GM21529 (cell line): ENCODE data around the gene MIA.
"Not testable (repeated sequence)": the region's sequence is repeated elsewhere in the genome, so short reads cannot be mapped to it uniquely, and the experiment has no call there.

Experiments
- ATAC-seq: cut with Tn5 transposase; IDR thresholded peaks from one replicate; pipeline ENCODE4 v1.9.1; 2021; ENCODE audit not compliant: unreplicated experiment

Gene MIA

DNA sequence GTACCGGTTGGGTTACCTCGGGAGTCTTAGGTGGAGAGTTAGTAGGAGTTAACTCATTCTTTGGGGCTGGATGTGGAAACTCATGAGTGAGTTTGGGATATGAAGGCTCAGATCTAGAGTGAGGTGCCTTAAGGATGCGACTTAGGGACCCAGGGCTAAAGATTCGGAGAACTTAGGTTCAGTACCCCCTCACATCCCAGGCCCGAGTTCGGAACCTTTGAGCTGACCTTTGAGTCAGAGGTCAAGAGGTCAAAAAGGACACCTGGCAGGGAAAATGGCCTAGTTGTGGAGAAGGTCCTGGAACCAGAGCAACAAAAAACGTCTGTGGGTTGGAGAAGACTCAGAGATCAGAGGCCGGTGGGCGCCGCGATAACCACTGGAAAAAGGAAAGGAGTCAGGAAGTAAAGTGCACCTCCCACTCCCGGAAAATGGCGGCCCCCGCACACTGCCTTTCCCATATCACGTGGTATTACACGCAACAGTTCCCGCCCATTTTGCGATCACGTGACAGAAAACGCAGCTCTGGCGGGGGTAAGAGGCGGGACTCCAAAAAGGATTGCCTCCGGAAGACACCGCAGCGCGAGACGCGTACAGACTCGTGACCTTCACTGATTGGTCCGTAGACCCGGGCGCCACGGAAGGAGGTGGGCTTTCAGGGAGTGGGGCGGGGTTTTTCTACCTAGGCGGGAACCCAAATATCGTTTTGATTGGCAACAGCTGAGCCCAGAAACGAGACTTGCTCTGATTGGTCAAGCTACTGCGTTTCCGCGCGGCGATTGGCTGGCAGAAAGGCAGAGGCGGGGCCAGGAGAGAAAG is 25.1 kb upstream of the MIA start, which contains the start of gene ACTMAP:
Gene ACTMAP, minus strand, starts transcription at position 420 of the 816 bp plus-strand sequence. CDS start 674 bp downstream, outside the sequence.
- ATAC-seq: peak; percentile 76

DNA sequence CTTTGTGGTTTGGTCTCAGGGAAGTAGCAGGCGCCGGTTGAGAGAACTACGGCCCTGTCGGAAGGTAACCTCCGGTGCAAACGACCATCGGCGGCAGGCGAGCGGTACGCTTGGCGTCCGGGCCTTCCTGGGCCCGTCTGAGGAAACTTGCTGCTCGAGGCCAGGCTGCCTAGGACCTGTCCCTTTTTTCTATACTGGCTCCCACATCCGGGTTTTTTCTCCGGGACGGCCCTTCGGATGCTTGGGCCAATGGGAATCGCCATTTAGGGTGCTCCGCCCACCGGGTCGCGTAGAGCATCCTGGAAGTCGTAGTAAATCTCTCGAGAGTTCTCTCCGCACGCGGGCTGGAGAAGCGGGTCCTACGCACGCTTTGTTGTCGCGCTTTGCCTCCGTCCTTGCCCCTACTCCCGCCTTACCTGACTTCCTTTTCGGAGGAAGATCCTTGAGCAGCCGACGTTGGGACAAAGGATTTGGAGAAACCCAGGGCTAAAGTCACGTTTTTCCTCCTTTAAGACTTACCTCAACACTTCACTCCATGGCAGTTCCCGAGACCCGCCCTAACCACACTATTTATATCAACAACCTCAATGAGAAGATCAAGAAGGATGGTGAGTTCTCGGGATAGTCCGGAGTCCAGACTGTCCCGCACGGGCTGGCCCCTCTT is 24.3 kb upstream of the MIA start, which contains the start of gene SNRPA:
Gene SNRPA, plus strand, starts transcription at position 330 of the 664 bp plus-strand sequence. Its CDS starts 206 bp downstream, at position 536.
- peak; percentile 52 for ATAC-seq

DNA sequence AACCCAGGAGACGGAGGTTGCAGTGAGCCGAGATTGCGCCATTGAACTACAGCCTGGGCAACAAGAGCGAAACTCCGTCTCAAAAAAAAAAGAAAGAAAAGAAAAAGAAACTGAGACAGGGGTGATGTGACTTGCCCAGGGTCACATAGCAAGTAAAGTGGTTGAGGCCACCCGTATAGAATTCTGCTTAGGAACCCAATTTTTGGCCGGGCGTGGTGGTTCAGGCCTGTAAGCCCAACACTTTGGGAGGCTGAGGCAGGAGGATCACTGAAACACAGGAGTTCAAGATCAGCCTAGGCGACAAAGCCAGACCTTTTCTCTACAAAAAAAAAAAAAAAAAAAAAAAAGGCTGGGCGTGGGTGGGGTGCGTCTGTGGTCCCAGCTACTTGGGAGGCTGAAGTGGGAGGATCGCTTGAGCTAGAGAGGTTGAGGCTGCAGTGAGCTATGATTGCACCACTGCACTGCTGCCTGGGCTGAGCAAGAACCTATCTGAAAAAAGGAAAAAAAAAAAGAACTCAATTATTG is 23.0 kb upstream of the MIA start:
- ATAC-seq: no peak

DNA sequence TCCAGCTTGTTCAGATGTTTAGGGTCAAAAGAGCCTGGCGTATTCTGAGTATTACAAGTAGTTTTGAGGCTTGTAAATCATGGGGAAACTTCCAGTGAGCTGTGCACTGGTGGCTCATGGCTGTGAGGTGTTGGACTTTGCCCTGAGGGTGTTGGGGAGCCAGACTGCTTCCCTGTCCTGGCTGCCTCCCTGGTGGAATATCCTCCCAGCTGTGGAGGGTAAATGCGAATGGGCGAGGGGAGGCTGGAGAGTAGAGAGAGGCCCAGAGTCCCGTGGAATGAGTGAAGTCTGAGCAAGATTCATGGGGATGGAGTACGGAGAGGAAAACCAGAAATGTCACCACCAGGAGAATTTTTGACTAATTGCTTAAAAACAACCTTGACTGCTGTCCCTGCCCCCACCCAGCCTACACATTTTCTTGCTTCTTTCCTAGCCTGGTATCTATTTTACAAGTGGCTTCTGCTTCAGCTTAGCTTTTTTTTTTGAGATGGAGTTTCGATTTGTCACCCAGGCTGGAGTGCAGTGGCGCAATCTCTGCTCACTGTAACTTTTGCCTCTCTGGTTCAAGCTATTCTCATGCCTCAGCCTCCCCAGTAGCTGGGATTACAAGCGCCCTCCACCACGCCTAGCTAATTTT is 20.6 kb upstream of the MIA start:
- no peak for ATAC-seq

DNA sequence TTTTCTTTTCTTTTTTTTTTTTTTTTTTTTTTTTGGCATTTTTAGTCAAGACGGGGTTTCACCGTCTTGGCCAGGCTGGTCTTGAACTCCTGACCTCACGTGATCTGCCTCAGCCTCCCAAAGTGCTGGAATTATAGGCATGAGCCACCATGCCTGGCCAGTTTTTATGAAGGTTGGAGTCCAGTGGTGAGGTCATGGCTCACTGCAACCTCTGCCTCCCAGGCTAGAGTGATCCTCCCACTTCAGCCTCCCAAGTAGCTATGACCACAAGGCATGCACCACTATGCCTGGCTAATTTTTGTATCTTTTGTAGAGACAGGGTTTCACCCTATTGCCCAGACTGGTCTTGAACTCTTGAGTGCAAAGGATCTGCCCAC is 20.1 kb upstream of the MIA start:
- ATAC-seq: no peak

DNA sequence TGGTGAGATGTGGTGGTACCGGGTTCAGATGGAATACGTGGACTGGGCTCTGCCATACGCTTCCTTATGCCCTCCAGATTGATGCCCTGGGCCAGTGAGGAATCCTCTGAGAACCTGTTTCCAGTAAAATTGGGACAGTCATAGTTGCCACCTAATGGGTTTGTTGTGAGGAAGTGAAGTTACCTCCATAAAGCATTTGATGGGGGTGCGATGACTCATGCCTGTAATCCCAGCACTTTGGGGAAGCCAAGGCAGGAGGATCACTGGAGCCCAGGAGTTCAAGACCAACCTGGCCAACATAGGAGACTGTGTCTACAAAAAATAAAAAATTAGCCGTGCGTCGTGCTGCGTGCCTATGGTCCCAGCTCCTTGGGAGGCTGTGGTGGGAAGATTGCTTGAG is 19.5 kb upstream of the MIA start:
- ATAC-seq: no peak

DNA sequence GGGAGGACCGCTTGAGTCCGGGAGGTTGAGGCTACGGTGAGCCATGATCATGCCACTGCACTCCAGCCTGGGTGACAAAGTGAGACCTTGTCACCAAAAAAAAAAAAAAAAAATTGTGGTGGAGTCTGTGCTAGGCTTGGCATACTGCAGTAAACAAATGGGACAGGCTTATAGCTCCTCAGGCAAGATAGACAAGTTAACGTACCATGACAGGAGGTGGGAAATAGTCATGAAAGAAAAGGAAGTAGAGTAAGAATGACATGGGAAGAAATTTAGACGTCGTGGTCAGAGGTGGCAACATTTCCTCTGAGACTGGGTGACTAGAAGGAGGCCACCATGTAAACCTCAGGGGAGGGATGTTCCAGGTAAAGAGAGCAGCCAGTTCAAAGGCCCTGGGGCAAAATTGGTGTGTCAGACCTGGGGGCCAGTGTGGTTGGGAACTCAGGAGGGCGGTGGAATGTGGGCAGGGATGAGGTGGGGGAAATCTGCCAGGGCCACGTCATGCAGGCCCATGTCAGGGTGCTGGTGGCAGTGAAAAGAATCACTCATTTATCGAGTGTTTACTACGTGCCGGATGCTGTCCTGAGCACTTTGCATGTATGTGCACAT is 18.7 kb upstream of the MIA start:
- ATAC-seq: no peak

DNA sequence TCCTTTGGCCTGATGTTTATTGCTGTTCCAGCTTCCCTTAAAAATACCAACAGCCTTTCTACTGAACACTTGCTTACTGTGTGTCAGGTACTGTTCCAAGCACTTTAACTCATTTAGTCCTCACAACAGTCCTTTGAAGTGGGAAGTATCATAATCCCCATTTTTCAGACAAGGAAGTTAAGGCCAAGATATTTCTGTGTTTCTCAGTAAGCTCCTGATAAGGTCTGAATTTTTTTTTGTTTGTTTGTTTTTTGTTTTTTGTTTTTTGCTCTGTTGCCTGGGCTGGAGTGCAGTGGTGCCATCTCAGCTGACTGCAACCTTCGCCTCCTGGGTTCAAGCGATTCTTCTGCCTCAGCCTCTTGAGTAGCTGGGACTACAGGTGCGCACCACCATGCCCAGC is 16.8 kb upstream of the MIA start:
- no peak for ATAC-seq

DNA sequence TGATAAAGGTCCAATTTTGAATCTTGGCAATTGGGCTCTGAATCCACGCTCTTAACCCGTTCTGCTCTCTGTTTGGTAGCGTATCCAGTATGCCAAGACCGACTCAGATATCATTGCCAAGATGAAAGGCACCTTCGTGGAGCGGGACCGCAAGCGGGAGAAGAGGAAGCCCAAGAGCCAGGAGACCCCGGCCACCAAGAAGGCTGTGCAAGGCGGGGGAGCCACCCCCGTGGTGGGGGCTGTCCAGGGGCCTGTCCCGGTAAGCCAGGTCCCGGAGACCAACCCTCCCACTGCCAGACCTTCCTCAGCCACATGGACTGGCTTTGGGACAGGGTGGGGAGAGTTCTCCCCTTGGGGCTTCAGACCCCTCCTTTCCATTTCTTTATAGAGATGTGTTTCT is 16.0 kb upstream of the MIA start:
- no peak for ATAC-seq

DNA sequence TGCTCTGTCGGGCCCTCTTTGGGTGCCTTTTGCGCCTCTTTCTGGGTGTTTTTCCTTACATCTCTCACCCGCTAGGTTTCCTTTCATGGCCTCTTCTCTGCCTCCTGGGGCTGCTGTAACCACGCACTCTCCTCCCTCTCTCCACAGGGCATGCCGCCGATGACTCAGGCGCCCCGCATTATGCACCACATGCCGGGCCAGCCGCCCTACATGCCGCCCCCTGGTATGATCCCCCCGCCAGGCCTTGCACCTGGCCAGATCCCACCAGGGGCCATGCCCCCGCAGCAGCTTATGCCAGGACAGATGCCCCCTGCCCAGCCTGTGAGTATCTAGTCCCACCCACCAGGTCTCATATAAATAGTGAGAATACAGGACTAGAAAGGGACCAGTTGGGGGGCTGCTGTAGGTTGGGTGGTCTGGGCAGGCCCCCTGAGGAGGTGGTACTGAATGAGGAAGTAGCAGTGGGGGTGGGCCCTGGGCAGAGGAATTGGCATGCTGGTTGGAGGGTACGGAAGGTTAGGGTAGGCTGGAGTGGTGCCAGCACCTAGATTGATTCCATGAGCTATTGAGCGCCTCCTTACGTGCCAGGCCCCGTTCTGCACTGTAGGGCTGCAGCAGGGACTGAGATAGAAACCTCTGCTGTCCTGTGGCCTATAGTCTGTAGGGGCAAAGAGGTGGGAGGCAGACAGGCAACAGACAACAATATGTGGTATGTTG is 12.4 kb upstream of the MIA start:
- ATAC-seq: no peak

DNA sequence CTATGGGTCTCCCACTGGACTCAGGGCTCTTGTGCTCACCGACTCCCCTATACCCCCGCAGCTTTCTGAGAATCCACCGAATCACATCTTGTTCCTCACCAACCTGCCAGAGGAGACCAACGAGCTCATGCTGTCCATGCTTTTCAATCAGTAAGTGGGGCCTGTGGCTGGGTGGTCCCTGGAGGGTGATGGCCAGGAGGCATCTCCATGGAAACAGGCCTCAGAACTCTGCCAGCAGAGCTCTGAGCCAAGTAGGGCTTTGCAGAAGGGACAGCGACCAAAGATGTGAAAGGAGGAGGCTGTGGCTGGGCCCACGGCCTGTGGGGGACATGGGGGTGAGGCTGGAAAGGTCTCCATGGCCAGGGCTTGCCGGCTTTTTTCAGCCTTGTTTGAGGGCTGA is 11.8 kb upstream of the MIA start:
- ATAC-seq: no peak

DNA sequence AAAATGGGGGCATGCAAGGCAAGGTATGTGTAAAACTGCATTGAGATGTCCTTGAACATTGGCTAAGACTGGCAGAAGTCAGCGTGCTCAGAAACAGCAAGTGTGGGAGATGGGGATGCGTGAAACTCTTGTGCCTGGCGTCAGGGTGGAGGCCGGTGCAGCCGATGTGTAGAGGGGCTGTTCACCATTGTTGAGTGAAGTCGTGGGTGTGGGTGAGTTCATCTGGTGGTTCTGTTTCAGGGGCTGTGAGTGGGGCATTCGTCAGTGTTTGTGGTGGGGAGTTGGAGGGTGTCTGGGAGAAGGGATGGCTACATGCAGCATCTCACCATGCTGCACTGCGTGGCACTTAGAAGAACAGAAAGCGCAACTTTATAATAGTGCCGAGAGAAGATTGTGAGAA is 11.4 kb upstream of the MIA start:
- no peak for ATAC-seq

DNA sequence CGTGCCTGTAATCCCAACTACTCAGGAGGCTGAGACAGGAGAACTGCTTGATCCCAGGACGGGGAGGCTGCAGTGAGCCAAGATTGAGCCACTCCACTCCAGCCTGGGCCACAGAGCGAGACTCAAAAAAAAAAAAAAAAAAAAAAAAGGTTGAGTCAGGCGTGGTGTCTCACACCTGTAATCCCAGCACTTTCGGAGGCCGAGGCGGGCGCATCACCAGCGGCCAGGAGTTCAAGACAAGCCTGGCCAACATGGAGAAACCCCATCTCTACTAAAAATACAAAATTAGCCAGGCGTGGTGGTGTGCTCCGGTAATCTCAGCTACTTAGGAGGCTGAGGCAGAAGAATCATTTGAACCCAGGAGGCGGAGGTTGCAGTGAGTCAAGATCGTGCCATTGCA is 8.9 kb upstream of the MIA start:
- ATAC-seq: not testable (repeated sequence)

DNA sequence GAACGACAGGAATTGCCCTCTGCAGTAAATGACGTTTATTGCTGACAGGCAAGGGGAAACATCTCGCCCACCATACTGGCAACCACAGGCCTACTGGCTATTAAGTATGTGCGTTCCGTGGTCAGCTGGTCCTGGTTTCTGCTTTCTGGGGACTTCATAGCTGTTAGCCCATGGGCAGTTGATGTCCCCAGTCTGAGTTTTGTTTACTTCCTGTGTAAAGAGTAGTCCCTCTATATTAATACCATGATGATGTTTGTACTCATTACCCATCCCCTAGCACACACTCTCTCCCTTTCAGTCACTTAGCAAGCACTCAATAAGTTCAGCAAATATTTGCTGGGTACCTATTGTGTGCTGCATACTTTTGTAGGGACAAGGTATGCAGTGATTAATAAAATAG is 6.5 kb upstream of the MIA start:
- ATAC-seq: no peak

DNA sequence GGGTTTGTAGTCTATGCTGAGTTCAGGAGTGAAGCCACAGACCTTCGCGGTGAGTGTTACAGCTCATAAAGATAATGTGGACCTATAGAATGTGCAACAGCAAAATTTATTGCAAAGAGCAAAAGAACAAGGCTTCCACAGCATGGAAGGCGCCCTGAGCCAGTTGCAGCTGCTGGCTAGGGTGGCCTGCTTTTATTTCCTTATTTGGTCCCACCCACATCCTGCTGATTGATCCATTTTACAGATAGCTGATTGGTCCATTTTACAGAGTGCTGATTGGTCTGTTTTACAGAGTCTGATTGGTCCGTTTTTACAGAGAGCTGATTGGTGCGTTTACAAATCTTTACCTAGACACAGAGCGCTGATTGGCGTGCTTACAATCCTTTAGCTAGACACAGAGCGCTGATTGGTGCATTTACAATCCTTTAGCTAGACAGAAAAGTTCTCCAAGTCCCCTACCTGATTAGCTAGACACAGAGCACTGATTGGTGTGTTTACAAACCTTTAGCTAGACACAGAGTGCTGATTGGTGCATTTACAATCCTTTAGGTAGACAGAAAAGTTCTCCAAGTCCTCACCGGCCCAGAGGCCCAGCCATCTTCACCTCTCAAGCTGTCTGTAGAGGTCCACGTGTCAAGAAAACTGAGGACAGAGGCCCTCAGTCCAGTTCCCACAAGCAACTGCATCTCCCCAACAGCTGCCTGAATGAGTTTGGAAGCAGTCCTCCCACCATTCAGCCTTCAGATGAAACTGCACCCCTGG is 4.0 kb upstream of the MIA start:
- ATAC-seq: not testable (repeated sequence)

DNA sequence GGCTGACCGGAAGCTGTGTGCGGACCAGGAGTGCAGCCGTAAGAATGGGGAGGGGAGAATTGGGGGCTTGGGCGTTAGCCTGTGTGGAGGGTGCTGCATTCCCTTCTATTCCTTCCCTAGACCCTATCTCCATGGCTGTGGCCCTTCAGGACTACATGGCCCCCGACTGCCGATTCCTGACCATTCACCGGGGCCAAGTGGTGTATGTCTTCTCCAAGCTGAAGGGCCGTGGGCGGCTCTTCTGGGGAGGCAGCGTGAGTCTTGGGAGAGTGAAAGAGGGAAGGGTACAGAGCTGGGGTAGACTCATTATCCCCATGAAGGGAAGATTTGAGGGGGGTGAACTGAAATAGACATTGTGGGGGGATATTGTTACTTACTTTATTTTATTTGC is 306 bp downstream of the MIA start:
- ATAC-seq: no peak

DNA sequence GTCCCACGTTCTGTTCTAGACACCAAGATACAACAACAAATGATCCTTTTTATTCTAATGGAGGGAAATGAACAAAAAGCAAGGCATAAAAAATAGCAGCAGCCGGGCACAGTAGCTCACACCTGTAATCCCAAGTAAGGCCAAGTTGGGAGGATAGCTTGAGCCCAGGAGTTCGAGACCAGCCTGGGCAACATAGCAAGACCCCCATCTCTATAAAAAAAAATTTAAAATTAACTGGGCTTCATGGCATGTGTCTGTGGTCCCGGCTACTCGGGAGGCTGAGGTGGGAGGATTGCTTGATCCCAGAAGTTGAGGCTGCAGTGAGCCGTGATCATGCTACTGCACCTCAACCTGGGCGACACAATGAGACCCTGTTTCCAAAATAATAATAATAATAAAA is 1.0 kb downstream of the MIA start:
- ATAC-seq: no peak

DNA sequence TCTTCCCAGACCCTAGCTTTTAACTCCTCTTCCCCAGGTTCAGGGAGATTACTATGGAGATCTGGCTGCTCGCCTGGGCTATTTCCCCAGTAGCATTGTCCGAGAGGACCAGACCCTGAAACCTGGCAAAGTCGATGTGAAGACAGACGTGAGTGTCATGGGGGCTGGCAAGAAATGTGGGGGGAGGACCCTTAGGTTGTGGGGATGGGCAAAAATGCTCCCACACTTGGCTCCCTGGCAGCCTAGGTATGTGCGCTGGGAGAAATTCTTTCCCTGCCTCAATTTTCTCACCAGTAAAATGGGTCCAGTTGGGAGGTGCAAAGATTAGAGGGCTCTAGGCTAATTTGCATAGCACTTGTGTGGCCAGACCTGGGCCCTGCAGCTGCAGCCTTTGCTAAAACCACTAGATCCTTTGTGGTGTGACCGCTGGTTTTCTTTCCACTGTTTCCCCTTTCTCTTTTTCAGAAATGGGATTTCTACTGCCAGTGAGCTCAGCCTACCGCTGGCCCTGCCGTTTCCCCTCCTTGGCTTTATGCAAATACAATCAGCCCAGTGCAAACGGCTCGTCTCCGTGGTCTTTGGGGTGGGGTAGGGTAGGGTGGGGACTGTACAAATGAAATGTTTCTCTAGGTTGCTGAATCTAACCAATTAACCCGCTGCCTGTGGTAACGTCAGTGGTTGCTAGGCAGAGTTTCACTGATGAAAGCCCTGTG is 1.8 kb downstream of the MIA start:
- peak; percentile 65 for ATAC-seq

DNA sequence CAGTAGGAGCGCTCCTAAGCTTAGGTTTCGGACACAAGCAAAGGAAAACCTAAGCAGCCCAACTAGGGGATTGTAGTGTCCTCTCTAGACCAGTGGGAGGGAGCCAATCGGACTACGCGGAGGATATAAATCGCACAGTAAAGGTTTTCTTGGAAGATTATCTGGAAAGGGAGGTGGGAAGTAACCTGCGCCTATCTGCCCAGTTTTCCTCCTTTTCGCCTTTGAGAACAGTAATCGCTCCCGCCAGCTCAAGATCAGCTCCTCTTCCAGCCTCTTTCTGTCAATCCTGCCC is 2.3 kb downstream of the MIA start:
- no peak for ATAC-seq
